H9 (cell line): Measurements from ENCODE around the gene USH2A. TPM values are rescaled to one million over a fixed set of nuclear protein-coding genes. Genes with fewer than 3 reads are reported as not detected.

Experiments used
- DNase-seq: peaks from one replicate; pipeline ENCODE4 v3.0.0-alpha.2; 2017
- H2AFZ ChIP-seq: one replicate; pipeline ENCODE4 v1.6.1; 2013; ENCODE audit warnings: mild to moderate bottlenecking, low read length, control low read depth, moderate library complexity
- H2AK5ac ChIP-seq: 2 replicates; pipeline ENCODE4 v1.6.1; 2013; ENCODE audit warnings: low read length, control low read depth, mixed read lengths; ENCODE audit not compliant: insufficient read length
- H2BK120ac ChIP-seq: one replicate; pipeline ENCODE4 v1.6.1; 2013; ENCODE audit warnings: low read depth, mild to moderate bottlenecking, low read length, control low read depth, inconsistent platforms; ENCODE audit not compliant: poor library complexity, severe bottlenecking
- H2BK12ac ChIP-seq: 2 replicates; pipeline ENCODE4 v1.6.1; 2013; ENCODE audit warnings: low read length, control low read depth, mixed read lengths, low read depth; ENCODE audit not compliant: insufficient read length
- H2BK15ac ChIP-seq: 2 replicates; pipeline ENCODE4 v1.6.1; 2013; ENCODE audit warnings: low read depth, low read length, control low read depth
- H2BK20ac ChIP-seq: one replicate; pipeline ENCODE4 v1.6.1; 2013; ENCODE audit warnings: low read depth, mild to moderate bottlenecking, low read length, control low read depth, inconsistent platforms; ENCODE audit not compliant: poor library complexity, severe bottlenecking
- H2BK5ac ChIP-seq: 2 replicates; pipeline ENCODE4 v1.6.1; 2013; ENCODE audit warnings: low read length, control low read depth, mixed read lengths; ENCODE audit not compliant: insufficient read length
- H3K14ac ChIP-seq: 2 replicates; pipeline ENCODE4 v1.6.1; 2013; ENCODE audit warnings: low read length, control low read depth; ENCODE audit not compliant: insufficient read depth
- H3K18ac ChIP-seq: 2 replicates; pipeline ENCODE4 v1.6.1; 2013; ENCODE audit warnings: low read depth, mild to moderate bottlenecking, mixed read lengths, low read length, control low read depth; ENCODE audit not compliant: insufficient read length
- H3K23ac ChIP-seq: 2 replicates; pipeline ENCODE4 v1.6.1; 2013; ENCODE audit warnings: low read length, control low read depth, mixed read lengths, low read depth; ENCODE audit not compliant: insufficient read length
- H3K23me2 ChIP-seq: 2 replicates; pipeline ENCODE4 v1.6.1; 2013; ENCODE audit warnings: low read depth, mild to moderate bottlenecking, mixed read lengths, low read length, control low read depth; ENCODE audit not compliant: insufficient read length, poor library complexity, severe bottlenecking
- H3K27ac ChIP-seq: 2 replicates; pipeline ENCODE4 v1.5.1; 2013; ENCODE audit warnings: low read length, control low read depth, mixed read lengths, low read depth; ENCODE audit not compliant: insufficient read length
- H3K27me3 ChIP-seq: 2 replicates; pipeline ENCODE4 v1.6.1; 2013; ENCODE audit warnings: low read length, control low read depth, inconsistent platforms; ENCODE audit not compliant: insufficient read depth
- H3K4ac ChIP-seq: 2 replicates; pipeline ENCODE4 v1.6.1; 2013; ENCODE audit warnings: low read depth, mild to moderate bottlenecking, control low read depth, inconsistent platforms, low read length, moderate library complexity
- H3K4me1 ChIP-seq: 2 replicates; pipeline ENCODE4 v1.6.1; 2013; ENCODE audit warnings: low read length, control low read depth, inconsistent platforms; ENCODE audit not compliant: insufficient read depth
- H3K4me2 ChIP-seq: 2 replicates; pipeline ENCODE4 v1.6.1; 2013; ENCODE audit warnings: low read length, control low read depth, mixed read lengths; ENCODE audit not compliant: insufficient read length, insufficient read depth
- H3K56ac ChIP-seq: 2 replicates; pipeline ENCODE4 v1.6.1; 2013; ENCODE audit warnings: low read depth, mild to moderate bottlenecking, mixed read lengths, low read length, control low read depth; ENCODE audit not compliant: insufficient read length
- H3K79me1 ChIP-seq: 2 replicates; pipeline ENCODE4 v1.6.1; 2013; ENCODE audit warnings: low read depth, mild to moderate bottlenecking, moderate library complexity, low read length, control low read depth, inconsistent platforms; ENCODE audit not compliant: insufficient read depth, poor library complexity, severe bottlenecking
- H3K79me2 ChIP-seq: 2 replicates; pipeline ENCODE4 v1.6.1; 2013; ENCODE audit warnings: low read length, control low read depth, inconsistent platforms; ENCODE audit not compliant: insufficient read depth
- H3K9ac ChIP-seq: 2 replicates; pipeline ENCODE4 v1.6.1; 2013; ENCODE audit warnings: low read length, control low read depth, mixed read lengths; ENCODE audit not compliant: insufficient read length; ENCODE audit errors: extremely low read depth
- H3K9me3 ChIP-seq: one replicate; pipeline ENCODE4 v1.6.1; 2013; ENCODE audit warnings: low read depth, low read length, inconsistent platforms; ENCODE audit not compliant: control insufficient read depth
- H3T11ph ChIP-seq: one replicate; pipeline ENCODE4 v1.6.1; 2013; ENCODE audit warnings: mild to moderate bottlenecking, low read length, control low read depth, inconsistent platforms
- H4K20me1 ChIP-seq: one replicate; pipeline ENCODE4 v1.6.1; 2013; ENCODE audit not compliant: control insufficient read depth, insufficient read length, insufficient read depth
- H4K5ac ChIP-seq: 2 replicates; pipeline ENCODE4 v1.6.1; 2013; ENCODE audit warnings: low read depth, mild to moderate bottlenecking, mixed read lengths, low read length, control low read depth; ENCODE audit not compliant: insufficient read length
- H4K8ac ChIP-seq: replicated peaks from 2 replicates; pipeline ENCODE4 v1.6.1; 2013; ENCODE audit warnings: low read length, control low read depth, mixed read lengths, low read depth; ENCODE audit not compliant: insufficient read length
- H4K91ac ChIP-seq: 2 replicates; pipeline ENCODE4 v1.6.1; 2013; ENCODE audit warnings: low read depth, mild to moderate bottlenecking, moderate library complexity, mixed read lengths, low read length, control low read depth; ENCODE audit not compliant: insufficient read length
- H3K27ac Mint-ChIP-seq, 3 experiments: 2 replicates in 2 of 3; 3 replicates in 1 of 3; pipeline ENCODE4 v1.8.0; 2020 to 2021; ENCODE audit warnings: mixed read lengths in 3 of 3, mild to moderate bottlenecking in 1 of 3, moderate library complexity in 1 of 3
- H3K27me3 Mint-ChIP-seq: 2 replicates; pipeline ENCODE4 v1.8.0; 2021; ENCODE audit warnings: low read depth, mild to moderate bottlenecking, moderate library complexity, mixed read lengths
- H3K36me3 Mint-ChIP-seq, 3 experiments: 2 replicates in 2 of 3; 3 replicates in 1 of 3; pipeline ENCODE4 v1.8.0; 2020 to 2021; ENCODE audit warnings: low read depth in 3 of 3, mixed read lengths in 3 of 3; ENCODE audit not compliant: insufficient read depth in 1 of 3
- H3K4me1 Mint-ChIP-seq, 2 experiments: 2 replicates each; pipeline ENCODE4 v1.8.0; 2020; ENCODE audit warnings: mixed read lengths in 2 of 2
- H3K4me3 Mint-ChIP-seq, 2 experiments: 2 replicates in 1 of 2; 3 replicates in 1 of 2; pipeline ENCODE4 v1.8.0; 2020 to 2021; ENCODE audit warnings: mild to moderate bottlenecking in 2 of 2, mixed read lengths in 2 of 2, moderate library complexity in 1 of 2
- H3K9me3 Mint-ChIP-seq, 2 experiments: 2 replicates in 1 of 2; 3 replicates in 1 of 2; pipeline ENCODE4 v1.8.0; 2020; ENCODE audit warnings: mild to moderate bottlenecking in 2 of 2, mixed read lengths in 2 of 2, moderate library complexity in 1 of 2
- total RNA-seq: library from RNA; stranded (reverse); gene quantifications from 2 replicates; pipeline ENCODE4 v1.2.1, GENCODE V29; 2021
- TF ChIP-seq, protein P1 (sequence below): fragments of 200-600 bp; sonication (generic); conservative IDR thresholded peaks from 3 replicates; pipeline ENCODE4 v1.8.0; 2021; ENCODE audit warnings: antibody characterized with exemption, mild to moderate bottlenecking

Gene USH2A
- total RNA-seq, 1 experiment from 2014 or later, result 0.11 TPM

- Histone ChIP-seq H2AK5ac (no peak overlapping the region), H3K9me3 (no peaks in the 10 kb centered on the region), H3T11ph (no peak overlapping the region), H3K27me3 (no peaks in the 10 kb centered on the region), H3K23me2 (no peaks in the 10 kb centered on the region), H4K91ac (no peak overlapping the region), H3K4ac (no peak overlapping the region), H2BK12ac (no peak overlapping the region), H3K4me2 (no peak overlapping the region), H3K18ac (no peak overlapping the region), H2BK5ac (no peak overlapping the region), H3K14ac (no peak overlapping the region), H2BK120ac (no peak overlapping the region), H3K9ac (no peak overlapping the region), H3K23ac (no peak overlapping the region), H2BK20ac (no peak overlapping the region), H4K20me1 (no peaks in the 10 kb centered on the region), H4K8ac (no peak overlapping the region), H3K4me1 (peaks cover 3% of the 10 kb centered on the region; the same call in 1 of the 2 replicates), H3K79me2 (no peaks in the 10 kb centered on the region), H4K5ac (no peak overlapping the region), H2AFZ (no peak overlapping the region), H2BK15ac (no peak overlapping the region), H3K56ac (no peak overlapping the region), H3K79me1 (no peaks in the 10 kb centered on the region), H3K27ac (no peak overlapping the region)
- TF ChIP-seq, protein P1, sequence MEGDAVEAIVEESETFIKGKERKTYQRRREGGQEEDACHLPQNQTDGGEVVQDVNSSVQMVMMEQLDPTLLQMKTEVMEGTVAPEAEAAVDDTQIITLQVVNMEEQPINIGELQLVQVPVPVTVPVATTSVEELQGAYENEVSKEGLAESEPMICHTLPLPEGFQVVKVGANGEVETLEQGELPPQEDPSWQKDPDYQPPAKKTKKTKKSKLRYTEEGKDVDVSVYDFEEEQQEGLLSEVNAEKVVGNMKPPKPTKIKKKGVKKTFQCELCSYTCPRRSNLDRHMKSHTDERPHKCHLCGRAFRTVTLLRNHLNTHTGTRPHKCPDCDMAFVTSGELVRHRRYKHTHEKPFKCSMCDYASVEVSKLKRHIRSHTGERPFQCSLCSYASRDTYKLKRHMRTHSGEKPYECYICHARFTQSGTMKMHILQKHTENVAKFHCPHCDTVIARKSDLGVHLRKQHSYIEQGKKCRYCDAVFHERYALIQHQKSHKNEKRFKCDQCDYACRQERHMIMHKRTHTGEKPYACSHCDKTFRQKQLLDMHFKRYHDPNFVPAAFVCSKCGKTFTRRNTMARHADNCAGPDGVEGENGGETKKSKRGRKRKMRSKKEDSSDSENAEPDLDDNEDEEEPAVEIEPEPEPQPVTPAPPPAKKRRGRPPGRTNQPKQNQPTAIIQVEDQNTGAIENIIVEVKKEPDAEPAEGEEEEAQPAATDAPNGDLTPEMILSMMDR, result no peak
- Mint-ChIP-seq H3K9me3 (no peaks in the 10 kb centered on the region), H3K27me3 (no peaks in the 10 kb centered on the region), H3K27ac (no peak overlapping the region; a peak in 1 of 7 replicates), H3K4me3 (no peak overlapping the region), H3K36me3 (no peaks in the 10 kb centered on the region), H3K4me1 (peaks cover 14 to 16% of the 10 kb centered on the region in 2 experiments)
- no peak for DNase-seq
Measured at GRCh38 chr1:215780641-215781040, 642.6 kb downstream of the USH2A start.
